Type B pancreatic cell (in vitro differentiated cells): ENCODE results near the gene TMIGD3. TPM values are rescaled to one million over a fixed set of nuclear protein-coding genes. Genes with fewer than 3 reads are reported as not detected.

Source experiments
- DNase-seq: peaks from one replicate; pipeline ENCODE4 v3.0.0; 2021; ENCODE audit warnings: mixed read lengths; ENCODE audit not compliant: unreplicated experiment; ENCODE audit errors: extremely low spot score
- H3K27ac Mint-ChIP-seq: 2 replicates; pipeline ENCODE4 v1.8.0; 2021; ENCODE audit warnings: mild to moderate bottlenecking, mixed read lengths
- H3K27me3 Mint-ChIP-seq: 2 replicates; pipeline ENCODE4 v1.8.0; 2021; ENCODE audit warnings: mixed read lengths
- H3K36me3 Mint-ChIP-seq: 2 replicates; pipeline ENCODE4 v1.8.0; 2021; ENCODE audit warnings: mixed read lengths
- H3K4me1 Mint-ChIP-seq: one replicate; pipeline ENCODE4 v1.8.0; 2021; ENCODE audit warnings: mixed read lengths; ENCODE audit not compliant: unreplicated experiment
- H3K4me3 Mint-ChIP-seq: 2 replicates; pipeline ENCODE4 v1.8.0; 2021; ENCODE audit warnings: mild to moderate bottlenecking, mixed read lengths
- H3K9me3 Mint-ChIP-seq: 2 replicates; pipeline ENCODE4 v1.8.0; 2021; ENCODE audit warnings: mixed read lengths
- total RNA-seq: library from RNA; stranded (reverse); gene quantifications from 2 replicates; pipeline ENCODE4 v1.2.1, GENCODE V29; 2021; ENCODE audit warnings: low replicate concordance
- TF ChIP-seq, protein P1 (sequence below): fragments of 200-600 bp; sonication (generic); conservative IDR thresholded peaks from 2 replicates; pipeline ENCODE4 v1.5.0; 2021; ENCODE audit warnings: antibody characterized with exemption, mild to moderate bottlenecking

Gene TMIGD3
- total RNA-seq, 1 donor from 2014 or later = not detected

- no peak overlapping the region for H3K4me3 Mint-ChIP-seq
- H3K27ac Mint-ChIP-seq = no peak overlapping the region
- H3K4me1 Mint-ChIP-seq = no peaks in the 10 kb centered on the region
- DNase-seq = no peak
- TF ChIP-seq, protein P1, sequence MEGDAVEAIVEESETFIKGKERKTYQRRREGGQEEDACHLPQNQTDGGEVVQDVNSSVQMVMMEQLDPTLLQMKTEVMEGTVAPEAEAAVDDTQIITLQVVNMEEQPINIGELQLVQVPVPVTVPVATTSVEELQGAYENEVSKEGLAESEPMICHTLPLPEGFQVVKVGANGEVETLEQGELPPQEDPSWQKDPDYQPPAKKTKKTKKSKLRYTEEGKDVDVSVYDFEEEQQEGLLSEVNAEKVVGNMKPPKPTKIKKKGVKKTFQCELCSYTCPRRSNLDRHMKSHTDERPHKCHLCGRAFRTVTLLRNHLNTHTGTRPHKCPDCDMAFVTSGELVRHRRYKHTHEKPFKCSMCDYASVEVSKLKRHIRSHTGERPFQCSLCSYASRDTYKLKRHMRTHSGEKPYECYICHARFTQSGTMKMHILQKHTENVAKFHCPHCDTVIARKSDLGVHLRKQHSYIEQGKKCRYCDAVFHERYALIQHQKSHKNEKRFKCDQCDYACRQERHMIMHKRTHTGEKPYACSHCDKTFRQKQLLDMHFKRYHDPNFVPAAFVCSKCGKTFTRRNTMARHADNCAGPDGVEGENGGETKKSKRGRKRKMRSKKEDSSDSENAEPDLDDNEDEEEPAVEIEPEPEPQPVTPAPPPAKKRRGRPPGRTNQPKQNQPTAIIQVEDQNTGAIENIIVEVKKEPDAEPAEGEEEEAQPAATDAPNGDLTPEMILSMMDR = no peak
- no peaks in the 10 kb centered on the region for H3K9me3 Mint-ChIP-seq
- H3K27me3 Mint-ChIP-seq = peaks cover 31% of the 10 kb centered on the region
- H3K36me3 Mint-ChIP-seq = no peaks in the 10 kb centered on the region
Measured at GRCh38 chr1:111496398-111496797, 7.0 kb downstream of the TMIGD3 start.

DNA sequence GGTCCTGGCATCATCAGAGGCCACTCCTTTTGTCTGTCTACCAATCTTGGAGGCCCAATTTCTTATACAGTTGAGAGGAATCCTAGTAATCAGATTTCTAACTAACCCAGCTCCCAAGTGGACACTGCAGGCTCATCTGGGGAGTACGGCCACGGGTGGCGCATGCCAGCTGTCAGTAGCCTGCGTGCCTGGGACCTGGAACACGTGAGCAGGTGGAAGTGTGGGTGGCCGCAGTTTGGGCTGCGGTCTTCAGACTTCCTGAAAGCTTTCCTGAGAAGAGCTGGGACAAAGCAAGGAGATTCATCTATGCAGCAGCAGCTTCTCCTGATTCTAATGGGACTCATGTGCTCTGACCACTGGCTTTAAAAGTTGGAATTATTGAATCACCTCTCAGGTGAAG lies 12.4 kb downstream of the TMIGD3 start:
- Mint-ChIP-seq H3K4me3 (no peak overlapping the region), H3K27me3 (peaks cover 19% of the 10 kb centered on the region), H3K4me1 (no peaks in the 10 kb centered on the region), H3K36me3 (no peaks in the 10 kb centered on the region), H3K9me3 (no peaks in the 10 kb centered on the region), H3K27ac (no peak overlapping the region)
- DNase-seq = no peak
- TF ChIP-seq, protein P1 = no peak

DNA sequence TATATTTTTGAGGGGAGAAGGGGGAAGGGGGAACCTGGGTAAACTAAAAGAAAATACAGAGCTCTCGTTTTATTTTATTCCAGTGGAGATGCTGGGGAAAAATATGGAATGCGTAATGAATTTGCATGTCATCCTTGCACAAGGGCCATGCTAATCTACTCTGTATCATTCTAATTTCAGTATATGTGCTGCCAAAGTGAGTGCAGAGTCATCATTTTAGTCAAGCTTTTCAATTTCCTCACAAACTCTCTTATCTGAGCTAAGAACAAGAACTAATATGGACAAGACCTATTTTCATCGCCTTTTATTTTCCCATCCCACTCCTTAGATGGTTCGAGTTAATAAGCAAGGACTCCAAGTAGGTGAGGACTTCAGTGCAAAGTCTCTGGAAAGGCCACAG lies 13.2 kb downstream of the TMIGD3 start:
- Mint-ChIP-seq H3K27me3 (peaks cover 16% of the 10 kb centered on the region), H3K4me3 (no peak overlapping the region), H3K27ac (no peak overlapping the region), H3K4me1 (no peaks in the 10 kb centered on the region), H3K36me3 (no peaks in the 10 kb centered on the region), H3K9me3 (no peaks in the 10 kb centered on the region)
- DNase-seq = no peak
- TF ChIP-seq, protein P1 = no peak

DNA sequence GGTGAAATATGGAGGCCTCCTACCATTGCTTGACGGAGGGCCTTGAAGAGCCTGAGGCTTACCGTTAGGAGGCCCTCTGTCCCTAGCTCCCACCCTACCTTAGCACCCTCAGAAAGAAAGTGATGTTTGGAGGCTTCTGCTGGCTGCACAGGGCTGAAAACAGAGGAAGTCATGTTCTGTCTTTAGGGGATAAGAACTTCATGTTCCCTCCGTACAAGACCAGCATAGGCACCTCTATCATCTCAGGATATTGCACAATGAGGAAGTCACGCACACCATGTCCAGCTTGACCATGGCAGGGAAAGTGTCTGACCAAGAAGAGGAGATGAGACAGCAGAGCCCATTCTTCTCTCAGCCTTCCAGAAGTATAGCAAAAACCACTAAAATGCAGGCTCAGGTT lies 13.8 kb downstream of the TMIGD3 start:
- H3K27ac Mint-ChIP-seq = no peak overlapping the region
- H3K4me3 Mint-ChIP-seq = no peak overlapping the region
- H3K9me3 Mint-ChIP-seq = no peaks in the 10 kb centered on the region
- no peak for DNase-seq
- H3K4me1 Mint-ChIP-seq = no peaks in the 10 kb centered on the region
- peaks cover 16% of the 10 kb centered on the region for H3K27me3 Mint-ChIP-seq
- no peaks in the 10 kb centered on the region for H3K36me3 Mint-ChIP-seq
- TF ChIP-seq, protein P1 = no peak

- TF ChIP-seq, protein P1 = no peak
- Mint-ChIP-seq H3K4me1 (no peaks in the 10 kb centered on the region), H3K27ac (no peak overlapping the region), H3K27me3 (peaks cover 8% of the 10 kb centered on the region), H3K9me3 (no peaks in the 10 kb centered on the region), H3K4me3 (no peak overlapping the region), H3K36me3 (no peaks in the 10 kb centered on the region)
- no peak for DNase-seq
Measured at GRCh38 chr1:111488669-111489068, 14.8 kb downstream of the TMIGD3 start.

- TF ChIP-seq, protein P1 = no peak
- DNase-seq = no peak
- no peaks in the 10 kb centered on the region for H3K4me1 Mint-ChIP-seq
- H3K4me3 Mint-ChIP-seq = no peak overlapping the region
- H3K36me3 Mint-ChIP-seq = no peaks in the 10 kb centered on the region
- no peaks in the 10 kb centered on the region for H3K9me3 Mint-ChIP-seq
- H3K27ac Mint-ChIP-seq = no peak overlapping the region
- H3K27me3 Mint-ChIP-seq = peaks cover 7% of the 10 kb centered on the region
Measured at GRCh38 chr1:111487133-111487532, 16.3 kb downstream of the TMIGD3 start.
